GM12878 (cell line): Measurements from ENCODE around the gene HMCN1. TPM values are rescaled to one million over a fixed set of nuclear protein-coding genes. Genes with fewer than 3 reads are reported as not detected.

Experiments used
- ATAC-seq: fragments of 200-7000 bp; cut with Tn5 transposase; 3 replicates; pipeline ENCODE4 v1.9.1; 2020; ENCODE audit warnings: mild to moderate bottlenecking, moderate library complexity
- BruUV-seq: library from RNA; stranded (reverse); fragments of 400-500 nt; replicated peaks from 2 replicates; lab custom pipeline; 2021; lab: Mats Ljungman, UMichigan
- CTCF ChIA-PET: fragments of 300-600 bp; sonication (Branson Sonifier 250); formaldehyde crosslinking; extraction: SDS; loops from one replicate; lab custom pipeline; 2021; ENCODE audit warnings: inconsistent platforms; lab: Yijun Ruan, JAX
- POLR2A ChIA-PET: fragments of 350-600 bp; formaldehyde crosslinking; extraction: SDS; loops from one replicate; lab custom pipeline; 2021; ENCODE audit warnings: inconsistent platforms; lab: Charles Lee
- RAD21 ChIA-PET: fragments of 300-600 bp; sonication (Branson Sonifier 250); formaldehyde crosslinking; loops from one replicate; lab custom pipeline; 2023; ENCODE audit warnings: antibody characterized with exemption; ENCODE audit not compliant: unreplicated experiment; lab: Charles Lee
- SMC1A ChIA-PET: fragments of 300-600 bp; sonication (Branson Sonifier 250); formaldehyde crosslinking; loops from one replicate; lab custom pipeline; 2023; ENCODE audit not compliant: unreplicated experiment, uncharacterized antibody; lab: Charles Lee
- DNase-seq: peaks from one replicate; pipeline ENCODE4 v3.0.0-alpha.2; 2011; ENCODE audit warnings: low read depth, low spot score
- FAIRE-seq: peaks from 3 replicates; lab custom pipeline; 2011; peaks lifted over from hg19 to GRCh38; lab: Jason Lieb, UNC
- H2AFZ ChIP-seq: 2 replicates; pipeline ENCODE4 v1.6.0; 2011; ENCODE audit warnings: low read depth, low read length, control low read depth; ENCODE audit not compliant: control insufficient read depth
- H3K27ac ChIP-seq: 2 replicates; pipeline ENCODE4 v1.5.1; 2011; ENCODE audit warnings: control low read depth; ENCODE audit not compliant: control insufficient read depth, insufficient read depth
- H3K27me3 ChIP-seq, 2 experiments: replicated peaks in 1 of 2; 2 replicates each; pipeline versions ENCODE4 v1.6.0 to v1.6.1; 2011; ENCODE audit warnings: low read length in 1 of 2; ENCODE audit not compliant: control insufficient read depth in 2 of 2, insufficient read depth in 2 of 2
- H3K36me3 ChIP-seq, 2 experiments: 2 replicates each; pipeline ENCODE4 v1.5.1; 2011; ENCODE audit warnings: low read length in 1 of 2; ENCODE audit not compliant: control insufficient read depth in 2 of 2, insufficient read depth in 2 of 2
- H3K4me1 ChIP-seq: 2 replicates; pipeline ENCODE4 v1.6.1; 2011; ENCODE audit warnings: mild to moderate bottlenecking, low read length, moderate library complexity, mixed read lengths; ENCODE audit not compliant: control insufficient read depth, insufficient read depth
- H3K4me2 ChIP-seq: 2 replicates; pipeline ENCODE4 v1.6.0; 2011; ENCODE audit warnings: control low read depth; ENCODE audit not compliant: control insufficient read depth, insufficient read depth
- H3K4me3 ChIP-seq: fragments of 200-600 bp; sonication (generic); 2 replicates; pipeline ENCODE4 v1.5.1; 2016
- H3K79me2 ChIP-seq: 2 replicates; pipeline ENCODE4 v1.6.0; 2011; ENCODE audit warnings: low read length; ENCODE audit not compliant: control insufficient read depth, insufficient read depth
- H3K9ac ChIP-seq: 2 replicates; pipeline ENCODE4 v1.8.0; 2011; ENCODE audit warnings: low read length, control low read depth, mixed read lengths; ENCODE audit not compliant: control insufficient read depth, insufficient read depth
- H3K9me3 ChIP-seq: replicated peaks from 3 replicates; pipeline ENCODE4 v1.5.1; 2011; ENCODE audit warnings: mild to moderate bottlenecking, low read length; ENCODE audit not compliant: control insufficient read depth, insufficient read depth
- H4K20me1 ChIP-seq: 2 replicates; pipeline ENCODE4 v1.6.0; 2011; ENCODE audit not compliant: control insufficient read depth, insufficient read depth
- BACH1 ChIP-seq: fragments of 450-650 bp; IDR thresholded peaks from 2 replicates; pipeline ENCODE4 v1.6.1; 2017; ENCODE audit warnings: mild to moderate bottlenecking, borderline replicate concordance
- BCL11A ChIP-seq: IDR thresholded peaks from 2 replicates; pipeline ENCODE4 v1.6.1; 2011; ENCODE audit warnings: low read depth, low read length
- BHLHE40 ChIP-seq, 2 experiments: fragments of 450-650 bp in 1 of 2; IDR thresholded peaks; 2 replicates each; pipeline ENCODE4 v1.6.1; 2011 to 2017; ENCODE audit warnings: low read depth in 2 of 2, borderline replicate concordance in 1 of 2, improper control_type of control experiment in 1 of 2, low read length in 1 of 2, mild to moderate bottlenecking in 1 of 2
- CEBPZ ChIP-seq: fragments of 150-350 bp; IDR thresholded peaks from 2 replicates; pipeline ENCODE4 v1.6.1; 2016; ENCODE audit warnings: low read depth, low read length
- CTCF ChIP-seq, 3 experiments: IDR thresholded peaks in 2 of 3; conservative IDR thresholded peaks in 1 of 3; 2 replicates each; pipeline ENCODE4 v1.5.1; 2011; ENCODE audit warnings: low read depth in 3 of 3, low read length in 3 of 3, mild to moderate bottlenecking in 3 of 3, control low read depth in 2 of 3, moderate library complexity in 2 of 3, inconsistent platforms in 1 of 3, mixed read lengths in 1 of 3; ENCODE audit not compliant: control insufficient read depth in 2 of 3, insufficient read depth in 1 of 3; ENCODE audit errors: extremely low read depth in 1 of 3
- E2F4 ChIP-seq: IDR thresholded peaks from 2 replicates; pipeline ENCODE4 v1.6.1; 2012; ENCODE audit warnings: low read depth, low read length, improper control_type of control experiment
- EED ChIP-seq: sonication (generic); IDR thresholded peaks from 2 replicates; pipeline ENCODE4 v1.6.1; 2016; ENCODE audit warnings: antibody characterized with exemption, low read depth
- PRDM15 ChIP-seq: fragments of 450-650 bp; formaldehyde crosslinking; IDR thresholded peaks from 2 replicates; pipeline ENCODE4 v1.4.0; 2020; ENCODE audit warnings: mild to moderate bottlenecking, moderate library complexity
- SP1 ChIP-seq: IDR thresholded peaks from one replicate; pipeline ENCODE4 v1.6.1; 2011; ENCODE audit warnings: low read depth, low read length
- SUZ12 ChIP-seq: fragments of 200-600 bp; sonication (generic); IDR thresholded peaks from one replicate; pipeline ENCODE4 v1.6.1; 2018; ENCODE audit warnings: antibody characterized with exemption, mild to moderate bottlenecking; ENCODE audit not compliant: unreplicated experiment
- ZBTB33 ChIP-seq: fragments of 450-650 bp; IDR thresholded peaks from 2 replicates; pipeline ENCODE4 v1.6.1; 2017; ENCODE audit warnings: mild to moderate bottlenecking
- ZNF207 ChIP-seq: fragments of 450-650 bp; IDR thresholded peaks from 2 replicates; pipeline ENCODE4 v1.6.1; 2014; ENCODE audit warnings: antibody characterized with exemption, mild to moderate bottlenecking, borderline replicate concordance
- WGBS: methylation state at CpG from one replicate; pipeline ENCODE4 v1.1.6; 2016; ENCODE audit warnings: low lambda C conversion rate; ENCODE audit not compliant: insufficient replicate concordance, insufficient coverage; ENCODE audit errors: missing lambda C conversion rate; 5-methylcytosine and 5-hydroxymethylcytosine counted together
- in situ Hi-C: fragments of 300-500 bp; cut with MboI; formaldehyde crosslinking; loops from 9 replicates; pipeline ENCODE4 v1.14.3; 2018; ENCODE audit warnings: mixed read lengths
- intact Hi-C: fragments of 100-400 bp; cut with micrococcal nuclease; formaldehyde crosslinking; loops from one replicate; pipeline ENCODE4 v1.14.2; 2022; ENCODE audit not compliant: unreplicated experiment
- polyA plus RNA-seq, 11 experiments: library from polyadenylated mRNA; depleted of rRNA in 4 of 11; unstranded in 6 of 11; stranded (reverse) in 5 of 11; fragments of >200 nt; fragmentation: Nextera tagmentation in 4 of 11; fragmentation: Illumina TruSeq in 1 of 11; extraction: Ambion mirVana in 4 of 11; extraction: Trizol in 1 of 11; gene quantifications; 1 replicate in 1 of 11; 2 replicates in 10 of 11; pipeline versions ENCODE4 v1.2.1 to v1.2.3, GENCODE V29; 2011 to 2016; ENCODE audit warnings: inconsistent platforms in 2 of 11, missing spikeins in 2 of 11, low read depth in 1 of 11
- total RNA-seq, 4 experiments: library from RNA; depleted of rRNA in 3 of 4; stranded (reverse); fragments of >200 nt in 3 of 4; fragmentation: Illumina TruSeq in 1 of 4; extraction: Trizol in 1 of 4; gene quantifications; 2 replicates each; pipeline versions ENCODE4 v1.2.1 to v1.2.3, GENCODE V29; 2013 to 2021

HMCN1 gene
- total and polyA plus RNA-seq, 10 of the 15 experiments (the other 5 are each of a cell fraction or from before 2014, with no cell fraction given): under 0.01 to 0.07 TPM; not detected in 8

- Histone ChIP-seq H3K27ac (no peak overlapping the region), H3K4me2 (no peak overlapping the region), H3K79me2 (no peaks in the 10 kb centered on the region), H3K4me1 (no peaks in the 10 kb centered on the region), H3K9me3 (no peaks in the 10 kb centered on the region), H3K27me3 (no peaks in the 10 kb centered on the region), H4K20me1 (no peaks in the 10 kb centered on the region), H3K9ac (no peak overlapping the region), H3K36me3 (no peaks in the 10 kb centered on the region), H2AFZ (no peak overlapping the region), H3K4me3 (no peak overlapping the region)
- no peak for DNase-seq
- ChIA-PET CTCF (interaction anchor here (1.0 kb wide), 1 partner anchor 8 kb away, joined by 3 read pairs; no protein-coding TSS in a partner anchor), RAD21 (no interaction called here), POLR2A (no interaction called here), SMC1A (no interaction called here)
- no peak for FAIRE-seq
- BruUV-seq: no TSS peak
- intact Hi-C loops (no loop called here), in situ Hi-C loops (no loop called here)
- no peak for ATAC-seq
- 43% methylated on average over 1 of the region's 1 CpG for WGBS
- TF ChIP-seq EED: no peak
- no peak for TF ChIP-seq SP1
- no peak for TF ChIP-seq BCL11A
- TF ChIP-seq CTCF (IDR thresholded peaks at IDR 0.05 in 2 of 3, conservative IDR thresholded peaks at IDR 0.05 in 1 of 3; ENCODE audit: control insufficient read depth in 2 of 3, extremely low read depth in 1 of 3, insufficient read depth in 1 of 3, low read depth in 3 of 3, low read length in 3 of 3): no peak
- no peak for TF ChIP-seq BHLHE40 (IDR thresholded peaks at IDR 0.05; ENCODE audit: borderline replicate concordance in 1 of 2, low read depth in 2 of 2, low read length in 1 of 2)
- no peak for TF ChIP-seq ZNF207
- no peak for TF ChIP-seq ZBTB33
- no peak for TF ChIP-seq PRDM15 (CRISPR knock-in tag)
- TF ChIP-seq BACH1: no peak
- no peak for TF ChIP-seq CEBPZ
- no peak for TF ChIP-seq SUZ12
- no peak for TF ChIP-seq E2F4
These were observed 187.4 kb downstream of the HMCN1 start for GRCh38 chr1:185921636-185922035.
